ENCODE measurements around the gene PTH2.
A peak's percentile ranks its signal among the peaks of the same experiment; 100 is the strongest.
"Not testable (repeated sequence)": the region's sequence is repeated elsewhere in the genome, so short reads cannot be mapped to it uniquely, and the experiment has no call there.

The PTH2 gene

GRCh38 chr19:49447485-49448431 lies 24.5 kb upstream of the PTH2 start:
- no peak for DNase-seq

- no peak for DNase-seq
These were observed 22.8 kb upstream of the PTH2 start for GRCh38 chr19:49445997-49446396.

- DNase-seq = not testable (repeated sequence)
These were observed 21.0 kb upstream of the PTH2 start for GRCh38 chr19:49444100-49444700.

DNA sequence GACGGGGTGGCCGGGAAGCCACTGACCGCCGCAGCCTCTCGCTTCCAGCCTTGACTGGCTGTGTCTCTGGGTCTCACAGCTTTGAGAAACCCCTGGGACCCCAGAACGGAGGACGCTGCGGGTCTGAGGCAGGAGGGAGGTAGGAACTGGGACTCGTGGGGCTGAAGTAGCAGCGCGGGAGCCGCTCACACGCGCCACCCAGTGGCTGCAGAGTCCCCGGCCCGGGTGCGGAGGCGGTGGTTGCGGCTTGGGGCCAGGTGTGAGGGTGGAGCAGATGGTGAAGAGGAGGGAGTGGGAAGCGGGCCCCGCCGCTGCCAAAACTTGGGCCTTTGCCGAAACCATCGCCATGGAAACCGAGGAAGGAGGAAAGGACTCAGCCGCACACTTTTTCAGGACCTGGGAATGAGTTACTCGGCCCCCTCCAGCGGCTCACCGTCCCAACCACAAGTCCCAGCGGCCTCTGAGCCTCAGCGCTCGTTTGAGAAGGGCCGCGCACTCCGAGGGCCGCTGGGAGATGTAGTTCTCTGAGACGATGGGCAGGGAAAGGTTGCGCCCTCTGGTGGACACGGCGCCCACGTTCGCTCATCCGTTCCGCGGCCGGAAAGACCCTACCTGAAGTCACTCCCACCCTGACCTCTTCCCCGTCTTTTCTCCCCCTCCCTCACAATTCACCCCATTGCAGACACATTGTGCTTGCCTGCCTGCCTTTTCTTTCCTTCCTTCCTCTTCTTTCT lies 20.3 kb upstream of the PTH2 start:
- peak; percentile 93 for DNase-seq

DNA sequence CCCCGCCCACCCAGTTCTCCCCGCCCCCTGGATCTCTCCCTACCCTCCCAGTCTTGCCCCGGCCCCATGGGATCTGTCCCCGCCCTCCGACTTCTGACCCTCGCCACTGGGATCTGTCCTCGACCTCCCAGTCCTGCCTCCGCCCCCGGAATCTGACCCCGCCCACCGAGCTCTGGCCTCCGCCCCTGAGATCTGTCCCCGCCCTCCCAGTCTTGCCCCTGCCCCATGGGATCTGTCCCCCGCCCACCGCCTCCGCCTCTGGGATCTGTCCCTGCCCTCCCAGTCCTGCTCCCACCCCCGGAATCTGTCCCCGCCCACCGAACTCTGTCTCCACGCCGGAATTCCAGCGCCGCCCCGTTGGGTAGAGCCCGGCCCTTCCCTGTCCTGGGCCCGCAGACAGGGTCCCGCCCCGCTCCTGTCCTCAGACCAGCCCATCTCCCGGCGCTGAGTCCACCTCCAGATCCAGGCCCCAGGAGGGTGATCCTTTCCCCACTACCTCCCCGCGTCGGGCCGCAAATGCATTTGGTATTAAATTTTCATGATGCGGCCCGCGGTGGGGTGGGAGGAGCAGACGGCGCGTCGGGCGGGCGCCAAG lies 19.6 kb upstream of the PTH2 start:
- DNase-seq = peak; percentile 59

GRCh38 chr19:49442354-49442753 lies 19.1 kb upstream of the PTH2 start:
- DNase-seq = no peak

- no peak for DNase-seq
These were observed 18.7 kb upstream of the PTH2 start for GRCh38 chr19:49441960-49442350.

- peak; percentile 56 for DNase-seq
These were observed 18.1 kb upstream of the PTH2 start, which contains the start of gene SLC17A7 for GRCh38 chr19:49441210-49441959. TSS of gene SLC17A7 (minus strand) at chr19:49441527. CDS start at chr19:49441379, 148 bp downstream.

DNA sequence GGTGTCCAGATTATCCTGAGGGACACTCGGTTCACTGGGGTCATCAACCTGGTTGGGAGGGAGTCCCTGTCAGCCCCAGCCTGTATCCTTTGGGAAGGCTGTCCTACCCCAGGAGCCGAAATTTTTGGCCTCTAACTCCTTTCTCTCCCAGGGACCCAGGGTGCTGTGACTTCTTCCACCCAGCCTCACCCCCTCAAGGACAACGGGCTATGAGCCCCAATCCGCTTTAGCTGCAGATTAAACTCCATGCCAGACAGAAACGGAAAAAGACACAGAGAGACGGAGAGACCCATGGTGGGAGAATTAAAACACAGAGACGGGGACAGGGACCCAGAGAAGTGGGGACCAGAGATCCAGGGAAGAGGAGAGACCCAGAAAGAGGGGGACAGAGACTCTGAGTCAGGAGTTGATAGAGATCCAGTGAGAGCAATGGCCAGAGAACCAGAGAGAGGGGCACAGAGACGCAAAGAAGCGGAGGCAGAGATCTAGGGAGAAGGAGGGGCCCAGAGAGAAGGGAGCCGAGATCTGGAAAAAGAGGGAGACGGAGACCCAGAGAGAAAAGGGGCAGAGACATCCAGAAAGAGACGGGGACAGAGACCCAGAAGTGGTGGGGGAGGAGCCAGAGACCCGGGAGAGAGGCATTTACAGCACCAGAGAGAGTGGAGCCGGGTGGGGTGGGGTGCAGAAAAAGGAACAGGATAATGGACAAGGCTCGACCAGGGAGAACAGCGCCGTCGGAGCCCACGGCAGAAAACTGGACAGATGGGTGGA lies 17.4 kb upstream of the PTH2 start:
- DNase-seq = no peak

GRCh38 chr19:49439836-49440235 lies 16.6 kb upstream of the PTH2 start:
- no peak for DNase-seq

GRCh38 chr19:49438261-49438660 lies 15.0 kb upstream of the PTH2 start:
- no peak for DNase-seq

GRCh38 chr19:49437231-49437630 lies 14.0 kb upstream of the PTH2 start:
- DNase-seq = no peak

- peak; percentile 57 for DNase-seq
These were observed 13.3 kb upstream of the PTH2 start for GRCh38 chr19:49436381-49437017.

- DNase-seq = no peak
These were observed 12.4 kb upstream of the PTH2 start for GRCh38 chr19:49435670-49436069.

DNA sequence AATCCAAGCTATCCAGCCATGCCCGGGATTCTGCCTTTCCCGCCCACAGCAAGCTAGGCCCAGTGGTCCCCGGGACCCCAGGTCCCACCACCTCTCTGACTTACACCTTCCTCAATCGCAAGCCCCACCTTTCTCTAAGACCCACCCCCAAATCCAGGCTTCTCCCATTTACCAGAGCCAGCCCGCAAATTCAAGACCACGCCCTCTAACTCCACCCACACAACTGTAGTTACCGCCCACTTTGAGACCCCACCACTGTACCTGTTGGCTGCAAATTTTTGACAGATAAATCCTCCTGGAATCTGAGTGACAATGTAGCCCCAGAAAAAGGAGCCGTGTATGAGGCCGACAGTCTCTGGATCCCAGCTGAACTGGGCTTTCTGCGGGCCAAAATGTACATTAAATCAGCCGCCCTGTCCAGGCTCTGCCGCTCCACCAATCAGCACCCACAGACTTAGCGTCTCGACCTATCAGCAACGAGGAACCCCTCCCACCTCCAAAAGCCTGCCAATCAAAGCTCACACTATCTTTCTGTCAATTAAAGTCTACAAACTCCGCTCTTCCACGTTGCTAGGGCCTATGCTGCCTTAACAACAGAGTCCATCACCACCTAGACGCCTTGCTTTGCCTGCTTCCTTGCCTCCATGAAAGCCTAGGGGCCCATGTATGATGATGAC lies 11.8 kb upstream of the PTH2 start:
- no peak for DNase-seq

DNA sequence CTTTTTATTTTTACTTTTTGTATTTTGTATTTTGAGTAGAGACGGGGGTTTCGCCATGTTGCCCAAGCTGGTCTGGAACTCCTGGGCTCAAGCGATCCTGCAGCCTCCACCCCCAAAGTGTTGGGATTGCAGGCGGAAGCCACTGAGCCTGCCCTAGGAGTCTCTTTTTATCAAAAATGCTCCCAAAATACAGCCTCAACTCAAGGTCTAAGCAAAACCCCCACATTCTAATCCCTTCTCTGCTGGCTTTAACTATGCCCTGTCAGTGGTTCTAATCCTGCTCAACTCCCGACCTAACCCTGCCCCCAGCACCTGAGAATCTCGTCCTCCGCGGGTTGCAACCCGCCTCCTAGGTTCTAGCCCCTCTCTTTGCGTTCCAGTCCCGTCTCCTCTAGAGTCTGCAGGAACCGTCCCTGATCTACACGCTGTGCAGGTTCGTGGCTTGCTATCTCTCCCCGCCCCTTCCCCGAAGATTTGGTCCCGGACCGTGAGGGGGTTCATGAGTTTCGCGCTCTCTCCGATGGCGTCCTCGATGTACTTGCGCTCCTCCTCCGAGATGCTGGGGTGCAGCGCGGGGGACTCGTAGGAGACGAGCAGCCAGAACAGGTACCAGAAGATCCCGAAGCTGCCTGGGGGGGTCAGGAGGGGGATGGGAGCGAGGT lies 10.1 kb upstream of the PTH2 start:
- no peak for DNase-seq

DNA sequence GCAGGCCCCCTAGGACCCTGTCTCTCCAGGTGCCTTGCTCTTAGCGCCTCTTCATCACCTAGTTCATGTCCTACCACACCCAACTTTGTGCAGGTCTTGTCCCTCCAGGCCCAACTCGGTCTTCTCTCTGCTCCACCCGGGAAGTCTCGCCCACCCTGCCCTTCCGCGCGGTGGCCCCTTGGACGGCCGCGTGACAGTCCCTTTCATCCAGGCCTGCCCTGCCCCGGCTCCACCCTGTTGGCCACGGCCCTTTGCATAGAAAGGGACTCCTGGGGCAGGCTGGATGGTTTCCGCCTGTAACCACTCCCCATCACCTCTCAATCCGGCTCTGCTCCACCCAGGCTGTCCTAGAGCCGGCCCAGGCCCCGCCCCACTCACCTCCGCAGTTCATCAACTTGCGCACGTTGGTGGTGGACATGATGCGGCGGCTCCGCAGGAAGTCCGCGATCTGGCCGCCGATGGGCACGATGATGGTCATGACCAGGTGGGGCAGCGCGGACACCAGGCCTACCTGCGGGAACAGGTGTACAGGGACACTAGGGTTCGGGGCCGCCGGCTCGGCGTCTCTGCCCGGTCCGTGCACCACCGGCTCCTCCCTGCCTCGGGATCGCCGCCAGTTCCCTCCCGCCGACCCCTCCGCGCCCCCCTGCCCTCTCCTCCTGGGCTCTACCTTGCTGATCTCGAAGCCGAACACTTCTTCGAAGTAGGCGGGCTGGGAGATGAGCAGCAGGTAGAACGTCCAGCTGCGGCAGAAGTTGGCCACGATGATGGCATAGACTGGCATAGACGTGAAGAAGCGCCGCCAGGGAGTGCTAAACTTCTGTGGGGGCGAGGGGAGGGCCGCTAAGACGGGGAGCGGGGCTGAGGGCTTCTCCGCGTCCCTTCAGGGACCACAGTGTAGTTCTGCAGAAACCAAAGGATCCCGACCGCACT lies 9.2 kb upstream of the PTH2 start:
- DNase-seq = peak; percentile 43

DNA sequence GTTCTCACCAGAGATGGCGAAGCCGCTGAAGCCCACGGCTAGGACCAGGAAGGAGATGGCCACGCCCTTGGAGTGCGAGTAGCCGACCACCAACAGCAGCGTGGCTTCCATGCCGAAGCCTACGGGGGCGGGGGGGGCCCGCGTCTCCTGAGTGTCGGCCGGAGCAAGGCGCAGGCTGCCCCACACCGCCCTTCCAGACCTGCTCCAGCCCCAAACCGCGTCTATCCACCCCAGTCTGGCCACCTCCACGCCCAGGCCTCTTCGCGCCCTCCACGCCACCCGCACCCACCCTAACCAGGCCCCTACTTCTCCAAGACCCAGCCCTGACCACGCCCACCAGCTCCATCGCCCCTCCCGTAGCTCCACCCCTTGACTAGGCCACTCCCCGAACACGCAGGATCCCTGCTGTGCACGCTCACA lies 8.1 kb upstream of the PTH2 start:
- no peak for DNase-seq
